HUES48 (cell line): ENCODE measurements around the gene ATXN7L1.

Experiments used
- H3K27ac ChIP-seq: one replicate; pipeline ENCODE4 v1.7.0; 2013; ENCODE audit warnings: low read depth, low read length, inconsistent platforms
- H3K27me3 ChIP-seq: 2 replicates; pipeline ENCODE4 v1.6.1; 2013; ENCODE audit warnings: mild to moderate bottlenecking, low read length; ENCODE audit not compliant: control insufficient read depth, insufficient read depth
- H3K36me3 ChIP-seq: 2 replicates; pipeline ENCODE4 v1.6.1; 2013; ENCODE audit warnings: low read length; ENCODE audit not compliant: control insufficient read depth, insufficient read depth
- H3K4me1 ChIP-seq: 2 replicates; pipeline ENCODE4 v1.6.1; 2013; ENCODE audit warnings: mild to moderate bottlenecking, low read length; ENCODE audit not compliant: control insufficient read depth, insufficient read depth
- H3K4me3 ChIP-seq: 2 replicates; pipeline ENCODE4 v1.5.1; 2013; ENCODE audit warnings: mild to moderate bottlenecking, low read depth, low read length
- H3K9ac ChIP-seq: 2 replicates; pipeline ENCODE4 v1.6.1; 2013; ENCODE audit warnings: mild to moderate bottlenecking, low read depth, low read length, moderate library complexity
- H3K9me3 ChIP-seq: 2 replicates; pipeline ENCODE4 v1.6.1; 2013; ENCODE audit warnings: low read length; ENCODE audit not compliant: control insufficient read depth, insufficient read depth

ATXN7L1 gene

DNA sequence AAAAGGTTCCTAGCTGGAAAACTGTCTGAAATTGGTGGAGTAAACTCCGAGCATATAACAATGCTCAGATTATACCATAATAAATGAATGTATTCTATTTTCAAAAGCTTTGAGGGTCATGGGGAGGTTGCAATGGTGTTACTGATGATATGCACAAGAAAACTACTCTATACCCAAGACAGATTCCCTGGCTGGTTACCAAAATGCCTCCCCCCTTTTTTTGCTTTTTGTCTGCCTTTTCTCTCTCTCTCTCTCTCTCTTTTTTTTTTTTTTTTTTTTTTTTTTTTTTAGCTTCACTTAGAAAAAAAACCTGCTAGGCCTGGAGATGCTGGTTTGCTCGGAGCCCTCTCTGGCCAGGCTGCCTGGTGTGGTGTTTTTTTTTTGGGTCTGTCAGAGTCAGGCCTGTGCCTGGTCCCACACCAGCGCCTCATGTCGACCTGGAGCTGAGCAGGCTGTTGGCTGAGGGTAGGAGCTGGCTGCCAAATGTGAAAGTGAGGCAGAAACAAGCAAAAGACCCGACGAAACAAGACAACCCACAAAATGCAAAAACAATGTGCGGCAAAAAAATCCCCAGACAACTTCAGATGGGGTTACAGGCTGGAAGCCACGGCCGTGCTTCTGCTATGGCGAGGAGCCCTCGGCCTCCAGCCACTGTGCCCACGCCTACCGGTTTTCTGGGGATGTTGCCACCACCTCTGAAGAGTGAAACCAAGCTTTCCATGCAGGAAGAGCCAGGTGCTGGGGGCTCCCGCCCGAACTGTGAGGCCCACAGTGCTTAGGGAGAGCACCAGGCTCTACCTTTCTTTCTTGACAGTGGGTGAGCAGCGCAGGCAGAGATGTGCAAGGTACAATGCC, 235.2 kb downstream of the ATXN7L1 start:
- Histone ChIP-seq H3K4me1 (peaks cover 69% of the 10 kb centered on the region), H3K27ac (peak overlapping the region; percentile 35), H3K9ac (no peak overlapping the region), H3K36me3 (peaks cover 28% of the 10 kb centered on the region), H3K4me3 (no peak overlapping the region), H3K27me3 (no peaks in the 10 kb centered on the region), H3K9me3 (no peaks in the 10 kb centered on the region)

DNA sequence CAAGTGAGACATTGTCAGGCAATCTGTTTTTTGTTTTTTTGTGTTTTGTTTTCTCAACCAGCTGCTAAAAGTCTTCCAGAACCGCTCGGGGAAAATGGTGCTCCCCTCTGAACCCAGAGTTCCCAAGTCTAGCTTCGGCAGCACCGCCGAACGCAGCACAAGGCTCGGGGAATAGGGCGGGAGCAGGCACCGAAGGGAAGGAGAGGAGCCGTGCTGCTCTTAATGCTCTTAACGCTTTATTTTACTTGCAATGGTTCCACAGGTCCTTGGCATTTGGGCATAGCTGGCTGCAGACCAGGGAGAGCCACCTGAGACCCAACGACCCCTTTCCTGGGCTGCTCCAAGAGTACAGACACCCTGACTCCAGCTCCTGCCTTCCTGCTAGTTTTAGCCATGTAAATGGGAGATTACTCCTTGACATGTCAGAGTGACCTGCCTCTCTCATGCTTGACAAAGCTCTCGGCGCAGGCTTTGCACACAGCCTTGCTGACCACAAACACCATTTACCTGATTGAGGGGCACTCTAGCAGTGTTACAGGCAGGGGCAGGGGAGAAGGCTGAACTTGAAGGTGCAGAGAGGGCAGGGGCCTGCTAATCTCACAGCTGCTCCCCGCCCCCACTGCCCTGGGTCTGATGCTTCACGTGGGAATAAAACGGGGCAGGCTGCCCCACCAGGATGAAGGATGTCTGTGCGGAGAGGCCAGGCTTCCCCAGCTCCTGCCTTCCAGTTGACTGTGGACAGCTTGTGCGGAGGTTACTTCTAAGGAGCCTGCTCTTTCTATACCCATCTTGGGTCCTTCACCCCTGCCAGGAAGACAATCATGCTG, 236.5 kb downstream of the ATXN7L1 start:
- Histone ChIP-seq H3K9me3 (no peaks in the 10 kb centered on the region), H3K9ac (peak overlapping the region; percentile 88), H3K4me1 (peaks cover 78% of the 10 kb centered on the region), H3K4me3 (peak overlapping the region; percentile 57), H3K27ac (peak overlapping the region; percentile 99), H3K27me3 (no peaks in the 10 kb centered on the region), H3K36me3 (peaks cover 39% of the 10 kb centered on the region)

DNA sequence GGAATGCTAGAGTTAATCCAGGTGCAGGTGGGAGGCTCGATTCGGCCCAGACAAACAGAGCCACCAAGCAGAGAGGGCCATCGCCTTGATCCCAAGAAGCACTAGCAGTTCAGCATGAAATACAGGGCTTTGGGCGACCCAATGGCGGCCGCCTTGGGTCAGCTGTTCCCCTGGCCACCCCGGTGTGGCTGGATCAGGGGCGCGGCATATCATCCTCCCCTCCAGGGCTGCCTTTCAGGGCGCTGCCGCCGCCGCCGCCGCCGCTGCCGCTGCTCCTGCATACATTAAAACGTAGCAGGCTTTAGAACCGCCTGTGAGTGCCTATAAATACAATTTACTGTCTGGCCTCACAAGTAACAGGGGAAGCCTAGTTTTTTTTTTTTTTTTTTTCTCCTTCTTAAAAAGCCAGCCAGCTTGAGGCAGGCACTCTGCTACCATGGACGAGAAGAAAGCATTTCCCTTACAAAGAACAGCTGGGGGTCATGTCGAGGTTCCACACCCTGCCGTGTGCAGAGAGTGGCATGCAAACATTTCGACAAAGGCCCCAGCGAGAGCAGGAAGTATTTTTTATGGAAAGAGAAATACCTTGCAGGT, 237.4 kb downstream of the ATXN7L1 start:
- Histone ChIP-seq H3K9ac (peak overlapping the region; percentile 88), H3K27ac (peak overlapping the region; percentile 99), H3K4me1 (peaks cover 69% of the 10 kb centered on the region), H3K4me3 (peak overlapping the region; percentile 57), H3K9me3 (no peaks in the 10 kb centered on the region), H3K27me3 (no peaks in the 10 kb centered on the region), H3K36me3 (peaks cover 47% of the 10 kb centered on the region)

DNA sequence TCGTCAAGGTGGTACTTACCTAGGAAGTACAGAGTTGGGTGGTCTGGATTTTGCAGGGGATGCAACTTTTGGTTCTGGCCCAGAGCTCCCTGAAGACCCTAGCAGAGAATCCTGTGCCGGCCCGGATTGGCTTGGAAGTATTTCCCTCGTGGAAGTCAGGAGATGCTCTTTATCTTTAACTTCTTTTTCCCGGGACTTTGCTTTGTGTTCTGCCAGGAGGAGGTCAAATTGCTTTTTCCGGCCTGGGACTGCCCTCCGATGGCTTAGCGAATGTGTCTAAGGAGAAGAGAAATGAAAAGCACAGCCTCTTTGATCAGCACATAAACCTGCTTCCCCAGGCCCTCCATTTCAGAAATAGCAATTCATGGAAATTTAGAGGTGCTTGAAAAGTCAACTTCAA, 238.1 kb downstream of the ATXN7L1 start:
- no peaks in the 10 kb centered on the region for H3K9me3 ChIP-seq
- H3K27me3 ChIP-seq, result no peaks in the 10 kb centered on the region
- H3K4me1 ChIP-seq, result peaks cover 63% of the 10 kb centered on the region
- peaks cover 54% of the 10 kb centered on the region for H3K36me3 ChIP-seq
- H3K4me3 ChIP-seq, result peak overlapping the region; percentile 57
- H3K27ac ChIP-seq, result peak overlapping the region; percentile 99
- peak overlapping the region; percentile 88 for H3K9ac ChIP-seq

DNA sequence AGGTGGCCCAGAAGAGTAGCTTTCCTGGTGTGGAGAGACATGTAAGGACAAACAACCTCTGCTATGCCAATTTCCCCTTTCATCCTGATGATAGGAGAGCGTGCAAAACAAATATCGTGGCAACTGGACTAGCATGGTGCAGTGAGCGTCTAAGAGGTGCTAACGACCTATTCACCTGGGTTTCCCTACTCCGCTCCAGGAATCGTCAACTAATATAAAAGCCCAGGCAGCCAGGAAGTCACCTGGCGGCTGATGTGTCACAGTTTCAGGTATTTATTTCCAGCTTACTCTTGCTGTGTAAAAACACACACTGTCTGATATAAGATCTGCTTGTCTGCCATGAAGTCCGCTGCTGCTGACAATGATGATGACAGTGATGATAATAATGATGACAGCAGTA, 238.6 kb downstream of the ATXN7L1 start:
- Histone ChIP-seq H3K9me3 (no peaks in the 10 kb centered on the region), H3K27me3 (no peaks in the 10 kb centered on the region), H3K36me3 (peaks cover 59% of the 10 kb centered on the region), H3K4me1 (peaks cover 58% of the 10 kb centered on the region), H3K27ac (peak overlapping the region; percentile 99), H3K4me3 (peak overlapping the region; percentile 57), H3K9ac (peak overlapping the region; percentile 88; the same call in 1 of the 2 replicates)

DNA sequence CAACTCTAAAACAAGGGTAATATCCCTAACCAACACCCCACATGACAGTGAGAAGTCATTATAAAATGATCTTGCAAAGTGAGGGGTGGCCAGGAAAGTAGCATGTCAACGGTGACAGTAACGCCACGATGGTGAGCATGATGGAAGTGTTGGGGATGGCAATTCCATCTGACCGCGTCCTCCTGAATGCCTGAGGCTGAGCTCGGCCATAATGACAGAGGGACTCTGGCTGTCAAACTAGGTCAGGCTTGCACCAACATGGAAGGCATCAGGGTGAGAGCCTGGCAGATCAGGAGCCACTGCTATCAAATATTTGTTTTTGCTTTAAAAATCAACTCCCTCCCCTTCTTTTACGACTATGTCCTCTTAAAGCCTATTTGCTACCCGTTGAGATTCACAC, 239.4 kb downstream of the ATXN7L1 start:
- Histone ChIP-seq H3K27me3 (no peaks in the 10 kb centered on the region), H3K27ac (peak overlapping the region; percentile 99), H3K4me3 (peak overlapping the region; percentile 57), H3K4me1 (peaks cover 55% of the 10 kb centered on the region), H3K9ac (no peak overlapping the region), H3K36me3 (peaks cover 58% of the 10 kb centered on the region), H3K9me3 (no peaks in the 10 kb centered on the region)

DNA sequence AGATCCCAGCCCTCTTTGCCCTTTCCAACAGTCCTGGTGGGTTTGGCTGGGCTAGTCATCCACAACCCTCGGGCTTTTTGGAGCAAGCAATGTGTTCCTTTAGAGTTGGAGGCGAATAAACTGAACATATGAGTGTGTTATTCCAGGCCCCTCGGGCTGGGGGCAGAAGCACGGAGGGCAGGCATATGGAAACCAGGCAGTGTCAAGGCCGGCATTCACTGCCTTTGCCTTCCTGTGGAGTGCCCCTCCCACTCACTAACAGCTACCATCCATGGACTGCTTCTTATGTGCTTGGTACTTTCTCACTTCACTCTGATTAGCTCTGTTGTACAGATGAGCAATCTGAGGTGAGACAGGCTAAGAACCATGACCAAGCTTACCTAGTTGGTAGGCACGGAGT, 241.2 kb downstream of the ATXN7L1 start:
- Histone ChIP-seq H3K4me3 (no peak overlapping the region), H3K27me3 (no peaks in the 10 kb centered on the region), H3K36me3 (peaks cover 70% of the 10 kb centered on the region), H3K9ac (no peak overlapping the region), H3K27ac (no peak overlapping the region), H3K9me3 (no peaks in the 10 kb centered on the region), H3K4me1 (peaks cover 45% of the 10 kb centered on the region)

DNA sequence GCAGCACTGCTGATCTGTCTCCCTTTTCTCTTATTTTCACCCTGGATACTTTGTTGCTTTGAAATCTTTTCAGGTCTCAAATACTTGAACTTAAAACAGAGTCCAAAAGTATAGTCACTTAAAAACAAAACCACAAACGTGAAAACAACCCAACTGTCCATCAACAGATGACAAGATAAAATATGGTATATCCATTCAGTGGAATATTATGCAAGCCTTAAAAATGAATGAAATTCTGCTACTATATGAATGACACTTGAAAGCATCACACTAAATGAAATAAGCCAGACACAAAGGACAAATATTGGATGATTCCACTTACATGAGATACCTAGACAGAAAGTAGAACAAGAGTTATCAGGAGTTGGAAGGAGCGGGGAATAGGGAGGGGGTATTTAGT, 250.4 kb downstream of the ATXN7L1 start:
- Histone ChIP-seq H3K9ac (no peak overlapping the region), H3K27me3 (no peaks in the 10 kb centered on the region), H3K36me3 (peaks cover 72% of the 10 kb centered on the region)

DNA sequence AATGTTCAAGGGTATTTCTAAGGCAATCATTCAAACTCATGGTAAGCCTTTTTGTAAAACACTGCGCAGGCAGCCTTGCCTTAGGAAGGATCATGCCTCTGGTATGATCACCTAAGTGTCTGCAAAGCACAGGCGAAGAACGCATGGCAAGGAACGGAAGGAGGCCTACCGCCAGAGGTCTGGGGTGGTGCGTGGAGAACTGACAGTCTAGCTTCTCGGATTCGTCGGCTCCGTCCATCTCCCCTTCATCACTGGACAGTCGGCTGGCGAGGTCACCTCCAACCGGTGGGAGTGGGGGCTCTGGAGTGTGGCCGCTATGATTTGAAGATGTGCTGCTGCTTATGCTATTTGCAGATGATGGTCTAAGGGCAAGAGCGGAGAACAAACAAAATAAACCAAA, 252.5 kb downstream of the ATXN7L1 start:
- Histone ChIP-seq H3K4me1 (no peaks in the 10 kb centered on the region), H3K9ac (no peak overlapping the region), H3K27ac (no peak overlapping the region), H3K36me3 (peaks cover 69% of the 10 kb centered on the region), H3K27me3 (no peaks in the 10 kb centered on the region), H3K4me3 (no peak overlapping the region), H3K9me3 (peaks cover 8% of the 10 kb centered on the region; the same call in 1 of the 2 replicates)

More for the DNA sequence above, 250.4 kb downstream of the ATXN7L1 start:
- peaks cover 8% of the 10 kb centered on the region; the same call in 1 of the 2 replicates for H3K9me3 ChIP-seq
- H3K27ac ChIP-seq, result no peak overlapping the region
- H3K4me1 ChIP-seq, result no peaks in the 10 kb centered on the region
- no peak overlapping the region for H3K4me3 ChIP-seq

DNA sequence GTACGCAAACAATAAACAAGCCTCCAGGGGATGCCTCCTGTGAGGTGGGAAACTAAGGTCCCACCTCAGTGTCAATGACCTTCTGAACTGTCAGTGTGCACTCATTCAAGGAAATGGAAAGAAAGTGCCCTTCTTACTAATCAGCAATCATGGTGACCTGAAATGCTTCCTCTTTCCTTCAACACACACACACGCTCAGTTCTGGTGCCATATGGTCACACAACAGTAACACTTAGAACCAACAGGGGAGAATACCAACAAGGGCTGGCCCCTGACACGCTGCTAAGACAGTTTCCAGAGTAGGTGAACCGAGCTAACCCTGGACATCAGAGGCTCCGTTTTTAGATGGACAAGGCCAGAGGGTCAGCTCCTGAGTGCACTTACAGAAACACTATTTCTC, 253.0 kb downstream of the ATXN7L1 start:
- no peak overlapping the region for H3K9ac ChIP-seq
- no peak overlapping the region for H3K27ac ChIP-seq
- no peaks in the 10 kb centered on the region for H3K4me1 ChIP-seq
- no peaks in the 10 kb centered on the region for H3K27me3 ChIP-seq
- H3K9me3 ChIP-seq, result peaks cover 8% of the 10 kb centered on the region; the same call in 1 of the 2 replicates
- H3K4me3 ChIP-seq, result no peak overlapping the region
- peaks cover 72% of the 10 kb centered on the region for H3K36me3 ChIP-seq
